A549 (cell line): Measurements from ENCODE around the gene HOXA11.

Source experiments
- CEBPB ChIP-seq, 2 experiments: fragments of >200 bp in 1 of 2; sonication (Bioruptor Twin) in 1 of 2; formaldehyde crosslinking in 1 of 2; IDR thresholded peaks; 2 replicates each; pipeline ENCODE4 v1.6.1; 2012 to 2016
- CHD2 ChIP-seq: fragments of 150-350 bp; IDR thresholded peaks from 2 replicates; pipeline ENCODE4 v1.6.1; 2014; ENCODE audit warnings: low read length; ENCODE audit not compliant: partially characterized antibody
- CHD4 ChIP-seq: fragments of 200-600 bp; sonication (generic); IDR thresholded peaks from 2 replicates; pipeline ENCODE4 v1.6.1; 2016; ENCODE audit warnings: antibody characterized with exemption, mild to moderate bottlenecking, borderline replicate concordance
- ELK1 ChIP-seq: fragments of 150-350 bp; IDR thresholded peaks from 2 replicates; pipeline ENCODE4 v1.6.1; 2014; ENCODE audit warnings: low read depth, mild to moderate bottlenecking, low read length
- EP300 ChIP-seq, 2 experiments: fragments of >200 bp; sonication (Bioruptor Twin); formaldehyde crosslinking; IDR thresholded peaks; 2 replicates in 1 of 2; 3 replicates in 1 of 2; pipeline ENCODE4 v1.6.1; 2016 to 2017
- FOXS1 ChIP-seq: fragments of 250-450 bp; sonication (Bioruptor Pico); IDR thresholded peaks from 2 replicates; pipeline ENCODE4 v1.5.0; 2020; ENCODE audit warnings: mild to moderate bottlenecking, moderate library complexity
- HOXA7 ChIP-seq: fragments of 250-450 bp; sonication (Bioruptor Pico); IDR thresholded peaks from 2 replicates; pipeline ENCODE4 v1.5.0; 2020; ENCODE audit warnings: mild to moderate bottlenecking, moderate library complexity
- KDM1A ChIP-seq: fragments of 200-600 bp; sonication (generic); IDR thresholded peaks from 2 replicates; pipeline ENCODE4 v1.6.1; 2016; ENCODE audit warnings: low read depth, mild to moderate bottlenecking
- PBX3 ChIP-seq: IDR thresholded peaks from 2 replicates; pipeline ENCODE4 v1.6.1; 2012
- POLR2A ChIP-seq: IDR thresholded peaks from 2 replicates; pipeline ENCODE4 v1.6.1; 2012; ENCODE audit warnings: mild to moderate bottlenecking, low read length
- RNF2 ChIP-seq: fragments of 200-600 bp; sonication (generic); IDR thresholded peaks from 2 replicates; pipeline ENCODE4 v1.6.1; 2016; ENCODE audit warnings: low read depth, mild to moderate bottlenecking, antibody characterized with exemption, moderate library complexity, borderline replicate concordance
- TP53 ChIP-seq: fragments of 250-450 bp; sonication (Bioruptor Pico); IDR thresholded peaks from 2 replicates; pipeline ENCODE4 v1.5.0; 2021; ENCODE audit warnings: mild to moderate bottlenecking, moderate library complexity
- ZFP36 ChIP-seq: fragments of 450-650 bp; IDR thresholded peaks from 2 replicates; pipeline ENCODE4 v1.6.1; 2014; ENCODE audit warnings: borderline replicate concordance; ENCODE audit not compliant: partially characterized antibody
- TF ChIP-seq, protein P1 (sequence below): fragments of >200 bp; sonication (Bioruptor Twin); formaldehyde crosslinking; IDR thresholded peaks from 3 replicates; pipeline ENCODE4 v1.5.1; 2016

DNA sequence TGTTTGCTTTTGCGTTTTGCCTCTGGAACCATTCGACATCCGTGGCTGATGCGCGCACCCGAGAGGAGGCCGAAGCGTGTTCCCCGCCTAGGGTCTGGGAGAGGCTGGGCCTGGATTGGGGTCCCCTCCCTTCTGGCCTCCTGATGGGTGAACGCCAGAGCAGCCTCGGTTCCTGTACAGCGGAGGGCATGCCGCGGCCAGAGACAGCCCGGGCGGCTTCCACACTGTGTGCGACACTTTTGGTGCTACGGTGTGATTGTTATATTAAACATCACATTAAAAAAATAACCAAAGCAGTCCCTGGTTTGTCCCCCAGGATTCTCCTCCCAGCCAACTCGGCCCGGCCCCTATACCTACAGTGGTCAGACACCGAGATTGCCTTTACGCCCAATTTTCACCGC, 24.9 kb downstream of the HOXA11 start:
- TF ChIP-seq ELK1 (no peak), RNF2 (no peak), HOXA7 (CRISPR knock-in tag) (no peak), FOXS1 (CRISPR knock-in tag) (no peak), CEBPB (IDR thresholded peaks at IDR 0.05) (no peak), KDM1A (no peak), POLR2A (no peak), CHD4 (no peak), EP300 (IDR thresholded peaks at IDR 0.05) (no peak), PBX3 (no peak), CHD2 (no peak), ZFP36 (no peak), TP53 (CRISPR knock-in tag) (no peak)
- TF ChIP-seq, protein P1, sequence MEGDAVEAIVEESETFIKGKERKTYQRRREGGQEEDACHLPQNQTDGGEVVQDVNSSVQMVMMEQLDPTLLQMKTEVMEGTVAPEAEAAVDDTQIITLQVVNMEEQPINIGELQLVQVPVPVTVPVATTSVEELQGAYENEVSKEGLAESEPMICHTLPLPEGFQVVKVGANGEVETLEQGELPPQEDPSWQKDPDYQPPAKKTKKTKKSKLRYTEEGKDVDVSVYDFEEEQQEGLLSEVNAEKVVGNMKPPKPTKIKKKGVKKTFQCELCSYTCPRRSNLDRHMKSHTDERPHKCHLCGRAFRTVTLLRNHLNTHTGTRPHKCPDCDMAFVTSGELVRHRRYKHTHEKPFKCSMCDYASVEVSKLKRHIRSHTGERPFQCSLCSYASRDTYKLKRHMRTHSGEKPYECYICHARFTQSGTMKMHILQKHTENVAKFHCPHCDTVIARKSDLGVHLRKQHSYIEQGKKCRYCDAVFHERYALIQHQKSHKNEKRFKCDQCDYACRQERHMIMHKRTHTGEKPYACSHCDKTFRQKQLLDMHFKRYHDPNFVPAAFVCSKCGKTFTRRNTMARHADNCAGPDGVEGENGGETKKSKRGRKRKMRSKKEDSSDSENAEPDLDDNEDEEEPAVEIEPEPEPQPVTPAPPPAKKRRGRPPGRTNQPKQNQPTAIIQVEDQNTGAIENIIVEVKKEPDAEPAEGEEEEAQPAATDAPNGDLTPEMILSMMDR, result no peak
